Measurements from ENCODE around the gene DOLPP1.

DNA sequence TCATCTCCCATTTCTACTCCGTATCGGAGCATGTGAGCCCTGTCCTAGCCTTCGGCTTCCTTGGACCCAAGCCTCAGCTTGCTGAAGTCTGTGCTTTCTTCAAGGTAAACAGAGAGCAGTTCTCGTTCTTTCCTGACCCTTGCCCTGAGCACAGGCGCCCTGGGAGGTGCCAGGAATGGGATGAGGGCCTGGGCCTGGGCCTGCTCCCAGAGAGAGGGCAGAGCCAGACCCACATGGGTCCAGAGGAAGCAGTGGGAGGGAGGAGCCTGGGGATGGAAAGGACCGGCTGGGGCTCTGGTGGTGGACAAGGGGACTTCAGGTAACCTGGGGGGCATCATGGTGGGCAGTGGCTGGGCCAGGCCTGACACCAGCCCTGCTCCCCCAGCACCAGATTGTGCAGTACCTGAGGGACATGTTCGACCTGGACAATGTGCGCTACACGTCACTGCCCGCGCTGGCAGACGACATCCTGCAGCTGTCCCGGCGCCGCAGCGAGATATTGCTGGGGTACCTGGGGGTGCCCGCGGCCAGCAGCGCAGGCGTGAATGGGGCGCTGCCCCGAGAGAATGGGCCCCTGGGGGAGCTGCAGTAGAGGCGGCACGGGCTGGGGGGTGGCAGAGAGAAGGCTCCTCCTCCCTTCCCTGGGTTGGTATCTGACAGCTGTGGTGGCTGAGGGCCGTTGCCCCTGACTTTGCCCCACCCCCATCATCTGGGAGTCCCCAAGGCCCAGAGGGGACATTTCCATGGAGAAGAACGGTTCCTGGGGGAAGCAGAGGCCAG lies 10.9 kb upstream of the DOLPP1 start:
- no peak for TF ChIP-seq CTCF (IDR thresholded peaks at IDR 0.05)
- TF ChIP-seq POLR2A (IDR thresholded peaks at IDR 0.05): no peak
